NCI-H82 (cell line): ENCODE data around the gene AMZ1.
A peak's percentile ranks its signal among the peaks of the same experiment; 100 is the strongest.

Source experiments
- DNase-seq: peaks from one replicate; lab custom pipeline; 2025; lab: John Stamatoyannopoulos, UW

Gene AMZ1

GRCh38 chr7:2687881-2688318 lies at the start of gene AMZ1:
TSS of gene AMZ1 (plus strand) at chr7:2688202. CDS start at chr7:2700452, 12,250 bp downstream.
- no peak for DNase-seq

DNA sequence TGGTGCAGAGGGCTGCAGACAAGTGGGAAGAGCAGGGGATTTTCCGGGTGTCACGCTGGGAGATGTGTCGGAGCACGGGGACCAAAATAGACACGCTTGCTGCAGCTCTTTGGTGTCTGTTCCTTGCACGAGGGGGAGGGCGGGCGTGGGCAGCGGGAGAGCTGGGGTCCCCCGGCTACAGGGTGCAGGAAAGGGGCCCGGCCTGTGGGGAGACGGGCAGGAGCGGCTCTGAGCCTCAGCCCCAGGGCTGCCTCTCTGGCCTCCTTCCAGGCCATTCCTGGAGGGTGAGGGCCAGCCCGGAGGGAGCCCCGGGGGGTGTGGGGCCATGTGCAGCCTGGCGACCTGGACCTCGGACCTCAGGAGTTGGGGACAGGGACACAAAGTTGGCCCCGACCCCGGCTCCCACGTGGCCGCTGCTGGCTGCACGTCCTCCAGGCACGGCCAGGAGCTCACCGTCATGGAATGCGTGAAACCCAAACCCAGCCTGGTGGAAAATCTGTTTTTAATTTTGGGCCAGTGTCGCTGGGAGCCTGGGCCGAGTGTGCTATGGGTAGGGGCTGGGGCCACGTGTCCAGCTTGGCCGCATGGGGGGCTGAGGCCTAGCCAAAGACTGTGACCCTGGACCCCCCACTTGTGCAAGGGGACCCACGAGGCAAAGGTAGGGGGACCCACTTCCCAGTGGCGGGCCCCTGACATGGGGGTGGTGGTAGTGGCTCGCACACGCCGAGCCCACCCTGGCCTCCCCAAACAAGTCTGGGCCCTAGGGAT lies 49.6 kb upstream of the AMZ1 start:
- no peak for DNase-seq

GRCh38 chr7:2639181-2639681 lies 48.8 kb upstream of the AMZ1 start:
- DNase-seq = no peak

DNA sequence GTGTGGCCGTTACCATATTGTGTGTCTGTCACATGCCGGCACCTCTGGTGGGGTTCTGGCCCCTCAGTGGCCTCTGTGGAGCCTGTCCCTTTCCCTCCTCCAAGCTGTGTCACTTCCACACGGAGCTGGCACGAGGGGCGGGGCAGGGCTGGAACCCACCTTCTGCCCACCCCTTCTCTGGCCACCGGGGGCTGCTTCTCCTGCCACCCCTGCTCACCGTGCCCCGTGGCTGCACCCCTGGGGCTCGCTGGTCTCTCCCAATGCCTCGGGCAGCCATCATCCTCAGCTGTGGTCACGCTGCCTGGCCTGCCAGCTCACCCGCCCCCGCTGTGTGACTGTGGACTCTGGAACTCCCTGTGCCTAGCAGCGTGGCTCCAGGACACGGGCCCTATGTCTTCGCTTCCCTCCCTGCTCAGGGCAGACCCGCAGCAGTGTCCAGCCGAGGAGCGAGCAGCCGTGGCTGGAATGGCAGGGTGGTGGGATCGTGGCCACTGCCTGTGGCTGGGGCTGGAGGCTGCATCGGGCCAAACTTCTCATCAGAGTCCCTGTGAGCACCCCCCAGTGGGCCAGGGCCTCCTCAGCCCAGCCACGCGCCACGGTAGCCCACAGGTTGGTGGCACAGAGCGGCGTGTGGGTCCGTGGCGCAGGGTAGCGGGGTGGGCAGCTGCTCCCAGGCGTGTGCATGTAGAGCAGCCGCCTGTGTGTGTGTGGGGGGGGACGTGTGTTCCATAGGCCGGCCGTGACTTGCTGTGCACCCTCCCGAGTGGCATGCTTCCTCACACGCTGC lies 48.1 kb upstream of the AMZ1 start:
- DNase-seq = no peak

GRCh38 chr7:2640482-2640830 lies 47.5 kb upstream of the AMZ1 start:
- no peak for DNase-seq

- DNase-seq = no peak
Observed at GRCh38 chr7:2640846-2641316, 47.1 kb upstream of the AMZ1 start.

DNA sequence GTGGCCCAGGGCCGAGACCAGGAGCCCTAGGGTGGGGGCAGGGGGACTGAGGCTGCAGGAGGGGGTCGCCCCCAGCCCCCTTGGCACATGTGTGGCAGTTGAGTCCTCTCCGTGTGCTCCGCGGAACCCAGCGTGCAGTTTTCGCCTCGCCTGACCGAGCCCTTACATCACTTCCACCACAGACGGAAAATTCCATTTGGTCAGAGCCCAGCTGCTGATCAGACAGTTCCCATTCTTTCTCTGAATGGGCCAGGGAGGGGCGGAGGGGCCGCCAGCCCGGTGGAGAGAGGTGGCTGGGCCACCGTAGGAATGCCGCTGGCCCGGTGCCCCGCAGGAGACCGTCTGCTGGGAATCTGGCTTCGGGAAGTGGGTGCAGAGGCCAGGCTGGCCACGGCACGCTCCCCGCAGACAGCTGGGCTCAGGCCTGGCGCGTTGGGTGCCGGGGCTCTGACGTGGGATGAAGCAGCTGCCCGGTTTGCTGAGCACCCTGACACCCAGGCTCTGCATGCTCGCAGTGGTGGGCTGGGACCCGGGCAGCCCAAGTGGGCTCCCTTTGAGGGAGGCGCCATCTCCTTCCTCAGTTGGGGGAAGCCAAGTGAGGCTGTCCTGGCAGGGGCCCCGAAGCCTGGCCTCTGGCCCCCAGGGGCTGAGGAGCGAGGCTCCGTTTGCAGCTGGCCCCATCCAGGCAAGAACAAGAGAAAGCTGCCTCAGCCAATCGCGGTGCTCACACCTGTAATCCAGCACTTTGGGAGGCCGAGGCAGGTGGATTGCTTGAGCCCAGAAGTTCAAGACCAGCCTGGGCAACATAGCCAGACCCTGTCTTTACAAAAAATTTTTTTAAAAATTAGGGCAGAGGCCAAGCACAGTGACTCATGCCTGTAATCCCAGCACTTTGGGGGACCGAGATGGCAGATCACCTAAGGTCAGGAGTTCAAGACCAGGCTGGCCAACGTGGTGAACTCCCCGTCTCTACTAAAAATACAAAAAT lies 46.3 kb upstream of the AMZ1 start:
- DNase-seq = no peak

GRCh38 chr7:2643386-2644219 lies 44.4 kb upstream of the AMZ1 start:
- DNase-seq = no peak

- DNase-seq = no peak
Observed at GRCh38 chr7:2644220-2644561, 43.8 kb upstream of the AMZ1 start.

- DNase-seq = peak; percentile 32
Observed at GRCh38 chr7:2644562-2645273, 43.3 kb upstream of the AMZ1 start.

DNA sequence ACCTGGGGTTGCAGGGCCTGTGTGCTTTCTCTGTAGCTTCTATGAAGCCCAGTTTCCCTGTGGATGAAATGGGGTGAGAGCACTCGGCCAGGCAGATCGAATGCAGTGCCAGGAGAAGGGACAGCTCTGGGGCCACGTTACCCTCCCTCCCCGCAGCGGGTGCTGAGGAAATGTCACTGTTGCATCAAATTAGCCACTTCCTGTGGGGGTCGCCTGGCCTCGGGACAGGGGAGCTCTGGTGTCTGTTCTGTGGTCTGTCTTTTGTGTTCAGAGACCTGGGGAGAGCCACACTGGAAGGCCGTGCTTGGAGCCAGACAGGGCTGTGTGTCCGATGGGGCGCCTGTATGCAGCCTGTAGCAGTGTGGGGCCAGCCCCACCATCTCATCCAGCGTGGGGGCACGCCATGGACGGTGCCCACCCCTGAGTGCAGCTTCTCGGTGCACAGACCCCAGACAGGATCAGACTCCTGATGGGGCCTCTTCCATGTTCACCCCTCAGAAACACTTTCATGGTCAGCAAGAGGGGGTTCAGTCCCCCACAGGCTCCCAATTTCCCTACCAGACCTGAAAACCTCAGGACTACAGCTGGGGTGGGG lies 42.6 kb upstream of the AMZ1 start:
- no peak for DNase-seq

DNA sequence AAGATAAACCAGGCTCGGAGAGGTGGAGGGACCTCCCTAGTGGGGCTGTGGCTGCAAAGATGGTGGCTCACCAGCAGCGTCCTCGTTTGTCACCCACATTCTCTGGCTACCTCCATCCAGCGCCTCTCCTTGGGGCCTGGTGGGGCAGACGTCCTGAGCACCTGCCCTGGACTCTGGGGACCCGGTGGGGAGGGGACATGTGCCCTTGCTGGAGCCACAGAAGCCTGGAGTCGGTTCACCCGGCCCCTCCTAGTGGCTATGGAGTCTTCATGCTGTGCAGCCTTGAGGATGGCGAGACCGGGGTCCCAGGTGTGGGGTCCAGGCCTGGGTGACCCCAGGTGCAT lies 41.7 kb upstream of the AMZ1 start:
- DNase-seq = no peak

DNA sequence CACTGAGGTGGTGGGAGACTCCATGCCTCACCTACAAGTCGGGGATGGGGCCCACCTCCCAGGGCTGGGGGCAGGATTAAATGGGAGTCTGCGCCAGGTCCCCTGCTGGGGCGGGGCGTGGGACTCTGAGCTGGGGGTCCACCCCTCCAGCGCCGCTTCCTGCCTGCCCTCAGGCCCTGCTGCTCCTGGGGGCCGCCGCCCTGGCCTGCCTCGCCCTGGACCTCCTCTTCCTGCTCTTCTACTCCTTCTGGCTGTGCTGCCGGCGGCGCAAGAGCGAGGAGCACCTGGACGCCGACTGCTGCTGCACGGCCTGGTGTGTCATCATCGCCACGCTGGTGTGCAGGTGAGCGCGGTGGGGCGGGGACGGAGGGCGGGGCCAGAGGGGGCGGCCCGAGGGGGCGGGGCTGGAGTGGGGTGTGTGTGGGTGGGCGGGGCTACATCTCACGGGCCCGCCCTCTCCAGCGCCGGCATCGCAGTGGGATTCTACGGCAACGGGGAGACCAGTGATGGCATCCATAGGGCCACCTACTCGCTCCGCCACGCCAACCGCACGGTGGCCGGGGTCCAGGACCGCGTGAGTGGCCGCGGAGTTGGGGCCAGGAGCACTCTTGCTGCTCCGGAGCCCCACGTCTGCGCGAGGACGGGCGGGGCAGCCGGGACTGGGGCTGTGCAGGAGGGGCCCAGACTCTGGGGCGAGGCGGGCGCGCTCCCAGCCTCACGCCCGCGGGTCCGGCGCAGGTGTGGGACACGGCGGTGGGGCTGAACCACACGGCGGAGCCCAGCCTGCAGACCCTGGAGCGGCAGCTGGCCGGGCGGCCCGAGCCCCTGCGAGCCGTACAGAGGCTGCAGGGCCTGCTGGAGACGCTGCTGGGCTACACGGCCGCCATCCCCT lies 41.1 kb upstream of the AMZ1 start:
- DNase-seq = no peak

DNA sequence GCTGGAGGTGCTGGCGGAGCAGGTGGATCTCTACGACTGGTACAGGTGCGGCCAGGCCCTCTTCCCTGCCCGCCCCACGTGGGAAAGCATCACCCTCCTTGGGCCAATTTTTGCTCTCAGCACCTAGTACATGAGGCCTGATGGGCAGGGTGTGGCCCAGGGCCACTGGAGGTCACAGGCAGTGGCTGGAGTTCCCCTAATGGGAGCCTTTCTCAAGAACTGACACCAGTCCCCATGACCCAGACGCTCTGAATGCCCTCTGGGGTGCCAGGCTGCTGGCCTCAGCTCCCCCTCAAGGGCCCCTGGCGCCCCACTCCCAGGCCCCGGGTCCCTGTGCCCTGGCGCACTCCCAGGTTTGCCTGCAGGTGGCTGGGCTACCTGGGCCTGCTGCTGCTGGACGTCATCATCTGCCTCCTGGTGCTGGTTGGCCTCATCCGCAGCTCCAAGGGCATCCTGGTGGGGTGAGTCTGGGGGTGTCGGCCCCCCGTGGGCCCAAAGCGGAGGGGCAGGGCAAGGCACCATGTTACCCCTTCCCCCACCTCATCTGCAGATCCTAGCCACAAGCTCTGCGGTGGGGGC lies 40.3 kb upstream of the AMZ1 start:
- no peak for DNase-seq

DNA sequence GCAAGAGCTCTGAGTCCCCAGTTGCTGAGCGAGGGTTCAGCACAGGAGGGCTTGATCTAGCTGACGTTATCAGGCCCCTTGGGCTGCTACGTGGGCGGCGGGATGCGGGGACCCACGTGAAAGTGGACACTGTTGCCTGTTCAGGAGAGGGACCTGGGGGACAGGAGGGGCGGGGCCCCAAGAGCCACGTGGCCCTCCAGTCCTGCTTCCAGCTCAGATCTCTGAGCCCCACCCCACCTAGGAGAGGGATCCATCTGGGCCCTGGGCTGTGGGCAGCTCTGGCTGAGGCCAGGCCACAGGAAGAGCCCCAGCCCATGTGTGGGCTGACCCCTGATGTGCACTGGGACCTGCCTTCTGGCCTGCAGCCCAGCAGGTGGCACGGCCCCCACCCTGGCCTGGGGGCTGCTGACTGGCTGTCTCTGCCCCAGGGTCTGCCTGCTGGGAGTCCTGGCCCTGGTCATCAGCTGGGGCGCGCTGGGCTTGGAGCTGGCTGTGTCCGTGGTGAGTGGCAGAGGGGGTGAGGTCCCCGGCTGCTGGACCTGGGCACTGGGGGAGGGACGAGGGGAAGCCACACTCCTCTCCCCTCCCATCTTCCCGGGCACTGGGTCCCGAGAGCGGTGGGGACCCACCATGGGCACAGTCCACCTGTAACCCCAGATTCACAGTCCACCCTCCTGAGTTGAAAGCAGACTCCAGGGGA lies 38.7 kb upstream of the AMZ1 start:
- no peak for DNase-seq

GRCh38 chr7:2649991-2650390 lies 38.0 kb upstream of the AMZ1 start:
- no peak for DNase-seq

DNA sequence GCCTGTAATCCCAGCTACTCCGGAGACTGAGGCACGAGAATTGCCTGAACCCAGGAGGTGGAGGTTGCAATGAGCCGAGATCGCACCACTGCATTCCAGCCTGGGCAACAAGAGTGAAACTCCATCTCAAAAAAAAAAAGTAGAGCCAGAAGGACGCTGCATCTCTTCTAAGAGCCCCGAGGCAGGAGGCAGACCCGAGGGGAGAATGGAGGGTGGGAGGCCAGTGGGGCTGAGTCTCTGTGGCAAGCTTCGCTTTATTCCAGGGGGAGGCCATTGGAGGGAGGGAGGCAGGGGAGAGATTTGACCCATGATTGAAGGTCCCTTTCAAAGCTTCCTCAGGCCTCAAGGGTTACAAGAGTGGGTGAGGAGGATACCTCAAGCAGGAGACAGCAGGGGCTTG lies 37.6 kb upstream of the AMZ1 start:
- DNase-seq = no peak

DNA sequence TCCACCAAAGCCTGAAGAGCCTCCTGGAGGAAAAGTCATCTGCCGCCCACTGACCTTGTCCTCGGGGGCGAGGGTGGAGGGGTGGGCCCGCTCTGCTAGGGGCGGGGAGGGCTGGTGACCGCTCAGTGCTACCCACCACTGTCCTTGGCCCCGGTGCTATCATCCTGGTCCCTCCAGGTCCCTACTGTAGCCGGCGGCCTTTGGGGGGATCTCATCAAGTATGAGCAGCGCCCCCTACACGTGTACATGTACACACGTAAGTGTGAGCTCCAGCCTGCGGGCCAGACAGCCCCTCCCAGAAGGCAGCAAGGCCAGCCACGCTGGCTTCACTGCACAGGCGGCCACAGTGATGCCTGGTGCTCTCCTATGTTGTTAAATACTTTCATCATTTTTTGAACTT lies 36.7 kb upstream of the AMZ1 start:
- DNase-seq = peak; percentile 76
